DOHH2 (cell line): ENCODE data around the gene ADAD2.

Experiments
- H3F3A ChIP-seq: fragments of 200-600 bp; sonication (generic), shearing (Covaris generic); 2 replicates; pipeline ENCODE4 v1.6.0; 2016; ENCODE audit warnings: antibody characterized with exemption, mild to moderate bottlenecking; ENCODE audit not compliant: control insufficient read depth, insufficient read depth
- H3K27ac ChIP-seq: fragments of 200-600 bp; sonication (generic); 2 replicates; pipeline ENCODE4 v1.5.1; 2014; ENCODE audit warnings: low read depth, mild to moderate bottlenecking, low read length, moderate library complexity
- H3K27me3 ChIP-seq: fragments of 200-600 bp; sonication (generic); 2 replicates; pipeline ENCODE4 v1.6.1; 2014; ENCODE audit warnings: mild to moderate bottlenecking, low read length, mixed read lengths; ENCODE audit not compliant: control insufficient read depth
- H3K36me3 ChIP-seq: fragments of 200-600 bp; sonication (generic); 2 replicates; pipeline ENCODE4 v1.6.1; 2014; ENCODE audit warnings: mild to moderate bottlenecking, low read length, moderate library complexity, mixed read lengths; ENCODE audit not compliant: control insufficient read depth
- H3K4me1 ChIP-seq: fragments of 200-600 bp; sonication (generic); 2 replicates; pipeline ENCODE4 v1.6.1; 2014; ENCODE audit warnings: mild to moderate bottlenecking, low read length, mixed read lengths; ENCODE audit not compliant: control insufficient read depth
- H3K4me2 ChIP-seq: fragments of 200-600 bp; sonication (generic); 2 replicates; pipeline ENCODE4 v1.6.0; 2014; ENCODE audit warnings: mild to moderate bottlenecking, low read length, moderate library complexity
- H3K4me3 ChIP-seq: fragments of 200-600 bp; sonication (generic); 2 replicates; pipeline ENCODE4 v1.5.1; 2014; ENCODE audit warnings: mild to moderate bottlenecking, low read length, mixed read lengths
- H3K79me2 ChIP-seq: fragments of 200-600 bp; sonication (generic); 2 replicates; pipeline ENCODE4 v1.6.1; 2014; ENCODE audit warnings: mild to moderate bottlenecking, low read length, mixed read lengths; ENCODE audit not compliant: control insufficient read depth
- H3K9me2 ChIP-seq: fragments of 200-600 bp; sonication (generic); replicated peaks from 2 replicates; pipeline ENCODE4 v1.6.1; 2014; ENCODE audit warnings: mild to moderate bottlenecking, low read length, mixed read lengths; ENCODE audit not compliant: control insufficient read depth
- H3K9me3 ChIP-seq: fragments of 200-600 bp; sonication (generic); 2 replicates; pipeline ENCODE4 v1.6.1; 2014; ENCODE audit warnings: antibody characterized with exemption, low read length, mixed read lengths; ENCODE audit not compliant: control insufficient read depth, insufficient read depth
- H4K20me1 ChIP-seq: fragments of 200-600 bp; sonication (generic); 2 replicates; pipeline ENCODE4 v1.6.0; 2014; ENCODE audit warnings: low read depth, mild to moderate bottlenecking, antibody characterized with exemption, low read length, moderate library complexity; ENCODE audit not compliant: control insufficient read depth, insufficient read depth
- EZH2phosphoT487 ChIP-seq: fragments of 200-600 bp; sonication (generic); IDR thresholded peaks from 2 replicates; pipeline ENCODE4 v1.6.1; 2017; ENCODE audit warnings: borderline replicate concordance, mild to moderate bottlenecking, antibody characterized with exemption, low read length, moderate library complexity, mixed read lengths
- TF ChIP-seq, protein P1 (sequence below): fragments of 200-600 bp; sonication (generic); IDR thresholded peaks from one replicate; pipeline ENCODE4 v1.5.1; 2014; ENCODE audit warnings: antibody characterized with exemption, mild to moderate bottlenecking, low read depth, low read length; ENCODE audit not compliant: poor library complexity, severe bottlenecking

Gene ADAD2

DNA sequence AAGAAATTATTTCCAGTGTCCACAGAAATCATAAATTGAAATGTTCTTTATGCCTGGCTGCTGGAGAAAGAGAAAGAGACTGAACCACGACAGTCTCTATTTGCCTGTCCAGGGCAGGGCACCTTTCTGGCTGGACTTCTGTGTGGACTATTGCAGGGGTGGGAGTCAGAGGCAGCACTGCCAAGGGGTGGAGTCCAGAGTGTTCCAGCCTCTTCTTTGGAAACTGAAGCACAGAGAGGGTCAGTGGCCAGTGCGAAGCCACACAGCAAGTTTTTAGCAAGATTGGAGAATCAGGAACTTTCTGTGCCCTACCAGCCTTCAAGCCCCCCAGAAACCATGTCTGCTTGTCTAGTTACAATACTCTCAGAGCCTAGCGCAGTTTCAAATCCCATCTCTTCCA, 33.6 kb downstream of the ADAD2 start:
- H3K79me2 ChIP-seq, result no peaks in the 10 kb centered on the region
- H3K27ac ChIP-seq, result no peak overlapping the region
- H3F3A ChIP-seq, result no peaks in the 10 kb centered on the region
- no peak overlapping the region for H3K4me3 ChIP-seq
- TF ChIP-seq EZH2phosphoT487, result no peak
- TF ChIP-seq, protein P1, sequence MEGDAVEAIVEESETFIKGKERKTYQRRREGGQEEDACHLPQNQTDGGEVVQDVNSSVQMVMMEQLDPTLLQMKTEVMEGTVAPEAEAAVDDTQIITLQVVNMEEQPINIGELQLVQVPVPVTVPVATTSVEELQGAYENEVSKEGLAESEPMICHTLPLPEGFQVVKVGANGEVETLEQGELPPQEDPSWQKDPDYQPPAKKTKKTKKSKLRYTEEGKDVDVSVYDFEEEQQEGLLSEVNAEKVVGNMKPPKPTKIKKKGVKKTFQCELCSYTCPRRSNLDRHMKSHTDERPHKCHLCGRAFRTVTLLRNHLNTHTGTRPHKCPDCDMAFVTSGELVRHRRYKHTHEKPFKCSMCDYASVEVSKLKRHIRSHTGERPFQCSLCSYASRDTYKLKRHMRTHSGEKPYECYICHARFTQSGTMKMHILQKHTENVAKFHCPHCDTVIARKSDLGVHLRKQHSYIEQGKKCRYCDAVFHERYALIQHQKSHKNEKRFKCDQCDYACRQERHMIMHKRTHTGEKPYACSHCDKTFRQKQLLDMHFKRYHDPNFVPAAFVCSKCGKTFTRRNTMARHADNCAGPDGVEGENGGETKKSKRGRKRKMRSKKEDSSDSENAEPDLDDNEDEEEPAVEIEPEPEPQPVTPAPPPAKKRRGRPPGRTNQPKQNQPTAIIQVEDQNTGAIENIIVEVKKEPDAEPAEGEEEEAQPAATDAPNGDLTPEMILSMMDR, result no peak
- H3K4me2 ChIP-seq, result no peak overlapping the region
- no peaks in the 10 kb centered on the region for H3K9me3 ChIP-seq
- H3K4me1 ChIP-seq, result no peaks in the 10 kb centered on the region
- H3K36me3 ChIP-seq, result no peaks in the 10 kb centered on the region
- no peaks in the 10 kb centered on the region for H3K9me2 ChIP-seq
- no peaks in the 10 kb centered on the region for H3K27me3 ChIP-seq
- no peaks in the 10 kb centered on the region for H4K20me1 ChIP-seq

DNA sequence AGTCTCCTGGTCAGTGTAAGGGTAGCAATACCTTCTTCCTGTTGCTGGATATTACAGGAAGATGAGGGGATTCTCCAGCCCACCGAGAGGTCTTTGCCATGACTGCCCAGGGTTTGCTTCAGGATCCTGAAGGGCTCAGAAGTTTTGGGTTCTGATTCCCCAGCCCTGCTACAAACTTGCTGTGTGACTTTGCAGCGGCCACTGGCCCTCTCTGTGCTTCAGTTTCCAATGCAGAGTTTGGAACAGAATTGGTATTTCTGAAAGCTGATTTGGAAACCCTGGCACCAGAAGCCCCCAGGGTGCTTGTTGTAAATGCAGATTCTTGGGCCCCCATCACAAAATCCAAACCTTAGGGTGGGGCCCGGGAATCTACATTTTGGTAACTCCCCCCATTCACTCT, 34.2 kb downstream of the ADAD2 start:
- Histone ChIP-seq H3K4me2 (no peak overlapping the region), H3K79me2 (no peaks in the 10 kb centered on the region), H3F3A (no peaks in the 10 kb centered on the region), H3K4me1 (no peaks in the 10 kb centered on the region), H3K9me2 (no peaks in the 10 kb centered on the region), H3K9me3 (no peaks in the 10 kb centered on the region), H3K36me3 (no peaks in the 10 kb centered on the region), H3K4me3 (no peak overlapping the region), H4K20me1 (no peaks in the 10 kb centered on the region), H3K27me3 (no peaks in the 10 kb centered on the region), H3K27ac (no peak overlapping the region)
- TF ChIP-seq, protein P1, result no peak
- no peak for TF ChIP-seq EZH2phosphoT487

DNA sequence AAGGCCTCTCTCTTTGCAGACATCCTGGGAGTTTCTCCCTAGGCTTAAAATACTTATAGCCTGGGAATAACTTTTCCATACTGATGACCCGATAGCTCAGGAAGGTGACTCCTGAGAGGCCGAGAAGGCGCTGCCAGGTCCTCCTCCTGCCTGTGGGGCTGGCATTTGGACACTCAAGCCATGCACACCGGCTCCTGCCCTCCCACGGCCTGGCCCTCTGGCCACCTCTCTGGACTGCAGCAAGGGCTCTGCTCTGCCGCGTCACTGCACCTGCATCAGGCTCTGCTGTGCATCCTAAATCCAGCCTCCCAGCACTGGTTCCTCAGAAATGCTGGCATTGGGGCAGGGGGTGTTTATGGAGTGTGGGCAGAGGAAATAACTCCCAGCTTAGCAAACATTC, 34.6 kb downstream of the ADAD2 start:
- H3K9me2 ChIP-seq, result no peaks in the 10 kb centered on the region
- no peak for TF ChIP-seq EZH2phosphoT487
- TF ChIP-seq, protein P1, result no peak

DNA sequence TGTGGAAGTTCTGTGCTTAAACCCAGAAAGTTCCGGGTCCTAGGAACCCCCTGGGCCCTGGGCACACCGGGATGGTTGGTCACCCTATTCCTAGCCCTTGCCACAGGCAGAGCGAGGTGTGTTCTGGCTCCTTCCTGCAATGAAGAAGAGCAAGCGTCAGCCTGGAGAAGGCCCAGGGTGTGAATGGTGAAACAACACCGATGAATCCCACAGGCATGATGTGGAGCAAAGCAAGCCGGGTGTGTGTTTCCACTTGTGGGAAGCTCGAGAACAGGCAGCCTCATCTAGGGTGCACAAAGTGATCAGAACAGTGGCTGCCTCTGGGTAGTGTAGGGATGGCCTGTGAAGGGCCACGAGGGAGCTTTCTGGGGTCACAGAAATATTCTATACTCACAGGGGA, 35.1 kb downstream of the ADAD2 start:
- H3K4me1 ChIP-seq, result no peaks in the 10 kb centered on the region
- no peak overlapping the region for H3K27ac ChIP-seq

More for the DNA sequence above, 34.6 kb downstream of the ADAD2 start:
- Histone ChIP-seq H3K9me3 (no peaks in the 10 kb centered on the region), H3K27me3 (no peaks in the 10 kb centered on the region), H3K4me2 (no peak overlapping the region), H3K4me3 (no peak overlapping the region), H3K4me1 (no peaks in the 10 kb centered on the region), H3K36me3 (no peaks in the 10 kb centered on the region), H4K20me1 (no peaks in the 10 kb centered on the region), H3K79me2 (no peaks in the 10 kb centered on the region), H3F3A (no peaks in the 10 kb centered on the region), H3K27ac (no peak overlapping the region)

More for the DNA sequence above, 35.1 kb downstream of the ADAD2 start:
- no peaks in the 10 kb centered on the region for H3K36me3 ChIP-seq
- no peaks in the 10 kb centered on the region for H3K79me2 ChIP-seq
- no peak overlapping the region for H3K4me2 ChIP-seq
- no peaks in the 10 kb centered on the region for H3K27me3 ChIP-seq
- H3K9me3 ChIP-seq, result no peaks in the 10 kb centered on the region
- no peak for TF ChIP-seq EZH2phosphoT487
- TF ChIP-seq, protein P1, result no peak
- H3K4me3 ChIP-seq, result no peak overlapping the region
- no peaks in the 10 kb centered on the region for H4K20me1 ChIP-seq
- no peaks in the 10 kb centered on the region for H3F3A ChIP-seq
- no peaks in the 10 kb centered on the region for H3K9me2 ChIP-seq
